Spinal cord (tissue), 10 donors: Measurements from ENCODE around the gene SPAAR. TPM values are rescaled to one million over a fixed set of nuclear protein-coding genes. Genes with fewer than 3 reads are reported as not detected.

Experiments
- DNase-seq, 6 donors: peaks; one replicate each; pipeline versions ENCODE4 v3.0.0 to v3.0.0-alpha.2; 2013 to 2015; ENCODE audit warnings: low spot score in 6 of 6, low read depth in 4 of 6
- H3K27ac ChIP-seq: one replicate; pipeline ENCODE4 v1.5.1; 2013; ENCODE audit warnings: low read depth, low read length, control low read depth
- H3K27me3 ChIP-seq: one replicate; pipeline ENCODE4 v1.6.1; 2013; ENCODE audit warnings: low read length; ENCODE audit not compliant: control insufficient read depth, insufficient read depth
- H3K36me3 ChIP-seq: one replicate; pipeline ENCODE4 v1.6.1; 2013; ENCODE audit warnings: low read length; ENCODE audit not compliant: control insufficient read depth, insufficient read depth
- H3K4me1 ChIP-seq: one replicate; pipeline ENCODE4 v1.6.1; 2013; ENCODE audit warnings: low read length; ENCODE audit not compliant: control insufficient read depth, insufficient read depth
- H3K4me3 ChIP-seq: one replicate; pipeline ENCODE4 v1.5.1; 2013; ENCODE audit warnings: low read depth, low read length, control low read depth
- H3K9me3 ChIP-seq: one replicate; pipeline ENCODE4 v1.6.1; 2013; ENCODE audit warnings: low read length; ENCODE audit not compliant: control insufficient read depth, insufficient read depth
- WGBS: methylation state at CpG from one replicate; pipeline ENCODE4 v1.1.5; 2013; ENCODE audit warnings: missing lambda C conversion rate; ENCODE audit not compliant: insufficient coverage; 5-methylcytosine and 5-hydroxymethylcytosine counted together
- long read RNA-seq, 4 donors: transcript quantifications; one replicate each; lab custom pipeline, GENCODE V29; 2026
- polyA plus RNA-seq, 2 donors: library from polyadenylated mRNA; unstranded; fragments of 120-200 nt; gene quantifications; one replicate each; pipeline ENCODE4 v1.2.1, GENCODE V29; 2013; ENCODE audit not compliant: insufficient read length in 2 of 2
- total RNA-seq, 2 donors: library from RNA; depleted of rRNA in 1 of 2; stranded (reverse); fragments of 120-200 nt in 1 of 2; fragments of >200 nt in 1 of 2; gene quantifications; one replicate each; pipeline versions ENCODE4 v1.2.3 to v1.2.4, GENCODE V29; 2013 to 2014
- donor health status: healthy.

SPAAR gene
- under 1 TPM; 0.69 to 0.77 TPM for total RNA-seq
- polyA plus RNA-seq, result 1 to 10 TPM; 1.6 to 1.8 TPM
- long read RNA-seq, donor 1, result 0 reads
- long read RNA-seq, donor 2, partial matches to known transcripts, result 0 of 1 reads
- long read RNA-seq, donor 2, other reads (novel, unspliced or antisense), result 0 of 1 reads
- long read RNA-seq, donor 3, result 0 reads
- long read RNA-seq, donor 4, result 0 reads

GRCh38 chr9:35909274-35909673, at the start of gene SPAAR:
Gene SPAAR (plus strand): TSS chr9:35909490. CDS start chr9:35910464, 974 bp downstream.
- peaks cover 2% of the 10 kb centered on the region for H3K27me3 ChIP-seq
- no peak for DNase-seq
- WGBS, result 81% methylated on average over 11 of the region's 11 CpGs
- H3K9me3 ChIP-seq, result no peaks in the 10 kb centered on the region
- H3K4me1 ChIP-seq, result peaks cover 62% of the 10 kb centered on the region
- peak within 1 kb of the TSS; percentile 96 for H3K27ac ChIP-seq
- H3K36me3 ChIP-seq, result peaks cover 3% of the 10 kb centered on the region
- no peak within 1 kb of the TSS for H3K4me3 ChIP-seq

- Histone ChIP-seq H3K27me3 (peaks cover 2% of the 10 kb centered on the region), H3K4me1 (peaks cover 6% of the 10 kb centered on the region), H3K4me3 (no peak overlapping the region), H3K36me3 (no peaks in the 10 kb centered on the region), H3K27ac (no peak overlapping the region), H3K9me3 (no peaks in the 10 kb centered on the region)
- peak in 1 of 6 donors; percentile 9 for DNase-seq
- no CpG with 5 or more reads among the region's 3 CpGs for WGBS
Observed at GRCh38 chr9:35859990-35860339, 49.3 kb upstream of the SPAAR start.

- Histone ChIP-seq H3K4me3 (no peak overlapping the region), H3K36me3 (no peaks in the 10 kb centered on the region), H3K27ac (no peak overlapping the region), H3K27me3 (peaks cover 2% of the 10 kb centered on the region), H3K4me1 (peaks cover 6% of the 10 kb centered on the region), H3K9me3 (no peaks in the 10 kb centered on the region)
- no peak for DNase-seq
- WGBS, result 67% methylated on average over 11 of the region's 12 CpGs
Observed at GRCh38 chr9:35861161-35861897, 48.0 kb upstream of the SPAAR start.

- 96% methylated on average over 3 of the region's 4 CpGs for WGBS
- H3K36me3 ChIP-seq, result no peaks in the 10 kb centered on the region
- no peak overlapping the region for H3K27ac ChIP-seq
- H3K9me3 ChIP-seq, result no peaks in the 10 kb centered on the region
- no peak for DNase-seq
- peaks cover 6% of the 10 kb centered on the region for H3K4me1 ChIP-seq
- H3K4me3 ChIP-seq, result no peak overlapping the region
- H3K27me3 ChIP-seq, result peaks cover 2% of the 10 kb centered on the region
Observed at GRCh38 chr9:35862328-35862727, 47.0 kb upstream of the SPAAR start.

- H3K9me3 ChIP-seq, result no peaks in the 10 kb centered on the region
- peaks cover 6% of the 10 kb centered on the region for H3K4me1 ChIP-seq
- H3K4me3 ChIP-seq, result no peak overlapping the region
- 90% methylated on average over 8 of the region's 8 CpGs for WGBS
- no peaks in the 10 kb centered on the region for H3K36me3 ChIP-seq
- no peak for DNase-seq
- H3K27ac ChIP-seq, result no peak overlapping the region
- H3K27me3 ChIP-seq, result peaks cover 2% of the 10 kb centered on the region
Observed at GRCh38 chr9:35863583-35863982, 45.7 kb upstream of the SPAAR start.

GRCh38 chr9:35864695-35865255, 44.5 kb upstream of the SPAAR start:
- DNase-seq, result no peak
- Histone ChIP-seq H3K4me3 (no peak overlapping the region), H3K4me1 (no peaks in the 10 kb centered on the region), H3K27ac (no peak overlapping the region), H3K27me3 (peaks cover 2% of the 10 kb centered on the region), H3K9me3 (no peaks in the 10 kb centered on the region), H3K36me3 (no peaks in the 10 kb centered on the region)
- WGBS, result 68% methylated on average over 7 of the region's 8 CpGs

- no peaks in the 10 kb centered on the region for H3K27me3 ChIP-seq
- no peak overlapping the region for H3K4me3 ChIP-seq
- no peak overlapping the region for H3K27ac ChIP-seq
- H3K9me3 ChIP-seq, result no peaks in the 10 kb centered on the region
- H3K4me1 ChIP-seq, result no peaks in the 10 kb centered on the region
- 90% methylated on average over 4 of the region's 4 CpGs for WGBS
- DNase-seq, result no peak
- no peaks in the 10 kb centered on the region for H3K36me3 ChIP-seq
Observed at GRCh38 chr9:35867538-35867937, 41.8 kb upstream of the SPAAR start.

GRCh38 chr9:35868933-35869332, 40.4 kb upstream of the SPAAR start:
- WGBS, result 11% methylated on average over 1 of the region's 2 CpGs
- H3K4me3 ChIP-seq, result no peak overlapping the region
- H3K27me3 ChIP-seq, result no peaks in the 10 kb centered on the region
- no peaks in the 10 kb centered on the region for H3K36me3 ChIP-seq
- DNase-seq, result no peak
- no peaks in the 10 kb centered on the region for H3K4me1 ChIP-seq
- no peaks in the 10 kb centered on the region for H3K9me3 ChIP-seq
- no peak overlapping the region for H3K27ac ChIP-seq

- no peaks in the 10 kb centered on the region for H3K27me3 ChIP-seq
- H3K4me1 ChIP-seq, result no peaks in the 10 kb centered on the region
- 91% methylated on average over 19 of the region's 19 CpGs for WGBS
- no peaks in the 10 kb centered on the region for H3K9me3 ChIP-seq
- H3K27ac ChIP-seq, result no peak overlapping the region
- H3K36me3 ChIP-seq, result no peaks in the 10 kb centered on the region
- no peak for DNase-seq
- no peak overlapping the region for H3K4me3 ChIP-seq
Observed at GRCh38 chr9:35869621-35870216, 39.6 kb upstream of the SPAAR start.
